H1 (cell line): ENCODE results near the gene ARSI. TPM values are rescaled to one million over a fixed set of nuclear protein-coding genes. Genes with fewer than 3 reads are reported as not detected.

Experiments used
- CTCF ChIA-PET: fragments of 300-600 bp; sonication (Branson Sonifier 250); formaldehyde crosslinking; loops from one replicate; lab custom pipeline; 2021; ENCODE audit not compliant: partially characterized antibody; lab: Charles Lee
- POLR2A ChIA-PET: fragments of 300-600 bp; sonication (Branson Sonifier 250); formaldehyde crosslinking; loops from one replicate; lab custom pipeline; 2021; ENCODE audit warnings: inconsistent platforms; ENCODE audit not compliant: partially characterized antibody; lab: Charles Lee
- DNase-seq, 2 experiments: peaks; one replicate each; pipeline versions ENCODE4 v3.0.0 to v3.0.0-alpha.2; 2010 to 2022; ENCODE audit warnings: low spot score in 2 of 2, low read depth in 1 of 2, mixed read lengths in 1 of 2
- FAIRE-seq: peaks from 2 replicates; lab custom pipeline; 2011; peaks lifted over from hg19 to GRCh38; lab: Jason Lieb, UNC
- H2AFZ ChIP-seq: 2 replicates; pipeline ENCODE4 v1.8.1; 2012; ENCODE audit warnings: low read length, inconsistent platforms
- H2AK5ac ChIP-seq: 2 replicates; pipeline ENCODE4 v1.6.1; 2013; ENCODE audit warnings: low read depth, low read length
- H2BK120ac ChIP-seq: replicated peaks from 2 replicates; pipeline ENCODE3; 2013; ENCODE audit warnings: low read depth, low read length, inconsistent platforms
- H2BK12ac ChIP-seq: 2 replicates; pipeline ENCODE4 v1.6.1; 2013; ENCODE audit warnings: low read depth, low read length
- H2BK15ac ChIP-seq: 2 replicates; pipeline ENCODE4 v1.6.1; 2013; ENCODE audit warnings: low read length
- H2BK20ac ChIP-seq: 2 replicates; pipeline ENCODE4 v1.6.1; 2013; ENCODE audit warnings: low read length
- H2BK5ac ChIP-seq: 2 replicates; pipeline ENCODE4 v1.6.1; 2013; ENCODE audit warnings: low read depth, low read length
- H3K14ac ChIP-seq: 2 replicates; pipeline ENCODE4 v1.6.1; 2013; ENCODE audit warnings: inconsistent platforms; ENCODE audit not compliant: insufficient read length
- H3K18ac ChIP-seq: 2 replicates; pipeline ENCODE4 v1.6.1; 2013; ENCODE audit warnings: low read length; ENCODE audit errors: extremely low read depth
- H3K23ac ChIP-seq: 2 replicates; pipeline ENCODE4 v1.6.1; 2013; ENCODE audit warnings: inconsistent platforms; ENCODE audit not compliant: insufficient read length
- H3K23me2 ChIP-seq: 2 replicates; pipeline ENCODE4 v1.6.1; 2013; ENCODE audit warnings: low read depth, low read length
- H3K27ac ChIP-seq: 2 replicates; pipeline ENCODE4 v1.6.1; 2011; ENCODE audit warnings: low read depth, low read length, inconsistent platforms
- H3K27me3 ChIP-seq, 4 experiments: replicated peaks in 1 of 4; 1 replicate in 1 of 4; 2 replicates in 3 of 4; pipeline versions ENCODE4 v1.6.1 to v1.8.1; 2011 to 2013; ENCODE audit warnings: low read length in 3 of 4, mild to moderate bottlenecking in 3 of 4, inconsistent platforms in 2 of 4, mixed read lengths in 2 of 4, moderate library complexity in 1 of 4; ENCODE audit not compliant: control insufficient read depth in 3 of 4, insufficient read depth in 3 of 4; ENCODE audit errors: extremely low read depth in 1 of 4
- H3K36me3 ChIP-seq, 4 experiments: 2 replicates each; pipeline versions ENCODE4 v1.6.1 to v1.8.1; 2011 to 2013; ENCODE audit warnings: mild to moderate bottlenecking in 4 of 4, low read length in 3 of 4, moderate library complexity in 2 of 4, control low read depth in 1 of 4, inconsistent platforms in 1 of 4; ENCODE audit not compliant: insufficient read depth in 4 of 4, control insufficient read depth in 2 of 4
- H3K4ac ChIP-seq: replicated peaks from 2 replicates; pipeline ENCODE3; 2013; ENCODE audit warnings: low read length, low read depth, mixed read lengths, inconsistent platforms; ENCODE audit not compliant: insufficient read length
- H3K4me1 ChIP-seq, 4 experiments: replicated peaks in 1 of 4; 1 replicate in 1 of 4; 2 replicates in 3 of 4; pipeline versions ENCODE4 v1.6.1 to v1.8.1; 2011 to 2013; ENCODE audit warnings: low read length in 3 of 4, inconsistent platforms in 2 of 4, mixed read lengths in 1 of 4; ENCODE audit not compliant: insufficient read depth in 4 of 4, control insufficient read depth in 3 of 4
- H3K4me2 ChIP-seq, 2 experiments: 2 replicates each; pipeline versions ENCODE4 v1.6.1 to v1.8.1; 2011 to 2013; ENCODE audit warnings: low read depth in 2 of 2, low read length in 2 of 2, control low read depth in 1 of 2, inconsistent platforms in 1 of 2, mild to moderate bottlenecking in 1 of 2; ENCODE audit not compliant: insufficient read depth in 1 of 2
- H3K4me3 ChIP-seq, 4 experiments: fragments of 200-600, 300-600 bp in 1 of 4; sonication (generic), shearing (Covaris generic), sonication (Bioruptor Twin) in 1 of 4; 2 replicates each; pipeline versions ENCODE4 v1.5.1 to v1.8.1; 2011 to 2016; ENCODE audit warnings: low read length in 4 of 4, low read depth in 3 of 4, control low read depth in 2 of 4, inconsistent platforms in 2 of 4, mild to moderate bottlenecking in 2 of 4, mixed read lengths in 1 of 4, moderate library complexity in 1 of 4; ENCODE audit not compliant: insufficient read depth in 2 of 4; ENCODE audit errors: extremely low read depth in 1 of 4
- H3K56ac ChIP-seq: replicated peaks from 2 replicates; pipeline ENCODE3; 2013; ENCODE audit warnings: low read depth, mild to moderate bottlenecking, mixed read lengths, low read length, inconsistent platforms; ENCODE audit not compliant: insufficient read length
- H3K79me1 ChIP-seq: 2 replicates; pipeline ENCODE4 v1.6.1; 2013; ENCODE audit warnings: low read depth, low read length, control low read depth
- H3K79me2 ChIP-seq, 2 experiments: 2 replicates each; pipeline versions ENCODE4 v1.6.1 to v1.8.1; 2012 to 2013; ENCODE audit warnings: low read length in 2 of 2, mild to moderate bottlenecking in 2 of 2, inconsistent platforms in 1 of 2; ENCODE audit not compliant: insufficient read depth in 2 of 2, control insufficient read depth in 1 of 2
- H3K9ac ChIP-seq, 4 experiments: replicated peaks in 1 of 4; 1 replicate in 1 of 4; 2 replicates in 3 of 4; pipeline versions ENCODE4 v1.6.1 to v1.8.1; 2011 to 2013; ENCODE audit warnings: low read depth in 3 of 4, low read length in 3 of 4, control low read depth in 2 of 4, mild to moderate bottlenecking in 2 of 4, moderate library complexity in 2 of 4, inconsistent platforms in 1 of 4; ENCODE audit errors: extremely low read depth in 1 of 4
- H3K9me3 ChIP-seq, 2 experiments: 2 replicates each; pipeline versions ENCODE4 v1.6.1 to v1.8.1; 2012 to 2013; ENCODE audit warnings: mild to moderate bottlenecking in 2 of 2, moderate library complexity in 2 of 2, control low read depth in 1 of 2, inconsistent platforms in 1 of 2, low read depth in 1 of 2, low read length in 1 of 2, mixed read lengths in 1 of 2; ENCODE audit not compliant: insufficient read depth in 2 of 2
- H4K20me1 ChIP-seq, 2 experiments: replicated peaks in 1 of 2; 2 replicates each; pipeline versions ENCODE3 to v1.8.1; 2011 to 2013; ENCODE audit warnings: inconsistent platforms in 2 of 2, low read length in 2 of 2, mild to moderate bottlenecking in 1 of 2; ENCODE audit not compliant: insufficient read depth in 2 of 2, control insufficient read depth in 1 of 2
- H4K5ac ChIP-seq: 2 replicates; pipeline ENCODE4 v1.6.1; 2013; ENCODE audit warnings: low read length, low read depth, mixed read lengths, inconsistent platforms; ENCODE audit not compliant: insufficient read length
- H4K8ac ChIP-seq: 2 replicates; pipeline ENCODE4 v1.8.0; 2013; ENCODE audit warnings: mild to moderate bottlenecking, moderate library complexity, low read length, inconsistent platforms; ENCODE audit not compliant: insufficient read depth; ENCODE audit errors: extremely low read depth
- H4K91ac ChIP-seq: replicated peaks from 2 replicates; pipeline ENCODE3; 2013; ENCODE audit warnings: low read length, mixed read lengths, inconsistent platforms; ENCODE audit not compliant: insufficient read length
- CTBP2 ChIP-seq: IDR thresholded peaks from 2 replicates; pipeline ENCODE4 v1.7.0; 2011; ENCODE audit warnings: borderline replicate concordance, mild to moderate bottlenecking, moderate library complexity, mixed read lengths, low read length; ENCODE audit not compliant: insufficient read depth, insufficient read length
- WGBS, 2 experiments: shearing (Covaris generic) in 1 of 2; methylation state at CpG; one replicate each; pipeline versions ENCODE4 v1.1.6 to v1.1.7; 2013 to 2015; ENCODE audit warnings: low lambda C conversion rate in 2 of 2, mixed read lengths in 2 of 2, inconsistent platforms in 1 of 2, low coverage in 1 of 2, missing lambda C conversion rate in 1 of 2; ENCODE audit not compliant: insufficient replicate concordance in 2 of 2, insufficient coverage in 1 of 2, insufficient read length in 1 of 2; ENCODE audit errors: extremely low coverage in 1 of 2, missing lambda C conversion rate in 1 of 2; 5-methylcytosine and 5-hydroxymethylcytosine counted together
- polyA plus RNA-seq, 7 experiments: library from polyadenylated mRNA; depleted of rRNA in 3 of 7; stranded (reverse) in 5 of 7; unstranded in 2 of 7; fragments of >200 nt in 5 of 7; fragments of 200-250 nt in 2 of 7; gene quantifications; 1 replicate in 5 of 7; 2 replicates in 1 of 7; 4 replicates in 1 of 7; pipeline versions ENCODE4 v1.2.1 to v1.2.3, GENCODE V29; 2011 to 2013; ENCODE audit warnings: missing spikeins in 2 of 7, mixed read lengths in 2 of 7
- total RNA-seq: library from RNA; stranded (reverse); fragmentation: NEBNext Ultra II Directional; extraction: Animal tissue kit (Norgen Biotek cat#: 25700); gene quantifications from 2 replicates; pipeline ENCODE4 v1.2.1, GENCODE V29; 2021

The ARSI gene
- total and polyA plus RNA-seq, 2 of the 8 experiments (the other 6 are each of a cell fraction or from before 2014, with no cell fraction given), result 4.5 to 6.7 TPM

DNA sequence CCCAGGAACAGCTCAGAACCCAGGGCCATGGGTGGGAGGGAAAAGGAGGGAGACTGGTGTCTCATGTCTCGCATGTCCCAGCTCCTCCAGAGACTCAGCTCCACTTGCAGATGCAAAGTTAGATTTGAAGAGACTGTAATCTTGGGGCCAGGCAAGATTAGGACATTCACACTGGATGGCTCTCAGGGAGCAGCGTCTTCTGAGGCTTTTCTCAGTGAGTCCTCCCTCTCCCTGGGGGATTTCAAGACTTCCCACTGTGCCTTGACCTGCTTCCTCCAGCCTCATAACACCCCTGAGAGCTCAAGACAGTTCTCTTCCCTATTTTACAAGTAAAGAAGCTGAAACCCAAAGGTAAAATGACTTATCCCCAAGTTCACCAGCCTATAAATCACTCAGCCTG is 44.3 kb upstream of the ARSI start:
- Histone ChIP-seq H3K27ac (no peak overlapping the region), H2AFZ (no peak overlapping the region), H3K14ac (no peak overlapping the region), H3K4me2 (no peak overlapping the region), H2BK120ac (no peak overlapping the region), H3K4ac (no peak overlapping the region), H3K79me2 (no peaks in the 10 kb centered on the region), H4K20me1 (no peaks in the 10 kb centered on the region), H3K27me3 (no peaks in the 10 kb centered on the region), H3K4me3 (no peak overlapping the region), H2BK12ac (no peak overlapping the region), H2BK20ac (no peak overlapping the region), H3K18ac (no peak overlapping the region), H2BK15ac (no peak overlapping the region), H3K4me1 (peaks cover 0 to 6% (median 0%) of the 10 kb centered on the region in 4 experiments; a peak in 4 of 7 replicates), H4K91ac (no peak overlapping the region), H3K56ac (no peak overlapping the region), H4K8ac (no peak overlapping the region; the same call in 1 of the 2 replicates), H3K36me3 (no peaks in the 10 kb centered on the region), H3K23me2 (no peaks in the 10 kb centered on the region), H3K9me3 (no peaks in the 10 kb centered on the region), H3K9ac (no peak overlapping the region), H3K23ac (no peak overlapping the region), H2BK5ac (no peak overlapping the region), H4K5ac (no peak overlapping the region), H3K79me1 (no peaks in the 10 kb centered on the region), H2AK5ac (no peak overlapping the region)
- DNase-seq (no peak), FAIRE-seq (no peak)
- WGBS, 2 experiments, result 87% methylated on average over 2 of the region's 2 CpGs; no CpG with 5 or more reads in 1 of the 2 experiments
- CTCF ChIA-PET, result interaction anchor here (0.7 to 9.1 kb wide), 4 partner anchors 14 to 186 kb away, joined by 3 to 126 read pairs (median 32); partner anchors contain the start of gene ARSI
- POLR2A ChIA-PET, result interaction anchor here (1.3 kb wide), 1 partner anchor 11 kb away, joined by 6 read pairs; the partner anchor contains the start of gene TCOF1
- TF ChIP-seq CTBP2, result no peak
